Renal cortex interstitium (tissue), 11 donors: Measurements from ENCODE around the gene PTPN22. TPM values are rescaled to one million over a fixed set of nuclear protein-coding genes. Genes with fewer than 3 reads are reported as not detected.
A peak's percentile ranks its signal among the peaks of the same experiment; 100 is the strongest.

Experiments
- DNase-seq, 11 donors: peaks; one replicate each; pipeline ENCODE4 v3.0.0-alpha.2; 2013; ENCODE audit warnings: low read depth in 9 of 11, low spot score in 4 of 11; ENCODE audit errors: extremely low read depth in 1 of 11
- polyA plus RNA-seq, 3 donors: library from polyadenylated mRNA; unstranded; fragments of 120-200 nt; gene quantifications; one replicate each; pipeline ENCODE4 v1.2.1, GENCODE V29; 2013; ENCODE audit not compliant: insufficient read length in 3 of 3

The PTPN22 gene
- polyA plus RNA-seq, 3 donors: 0.23 to 0.42 (median 0.25) TPM

DNA sequence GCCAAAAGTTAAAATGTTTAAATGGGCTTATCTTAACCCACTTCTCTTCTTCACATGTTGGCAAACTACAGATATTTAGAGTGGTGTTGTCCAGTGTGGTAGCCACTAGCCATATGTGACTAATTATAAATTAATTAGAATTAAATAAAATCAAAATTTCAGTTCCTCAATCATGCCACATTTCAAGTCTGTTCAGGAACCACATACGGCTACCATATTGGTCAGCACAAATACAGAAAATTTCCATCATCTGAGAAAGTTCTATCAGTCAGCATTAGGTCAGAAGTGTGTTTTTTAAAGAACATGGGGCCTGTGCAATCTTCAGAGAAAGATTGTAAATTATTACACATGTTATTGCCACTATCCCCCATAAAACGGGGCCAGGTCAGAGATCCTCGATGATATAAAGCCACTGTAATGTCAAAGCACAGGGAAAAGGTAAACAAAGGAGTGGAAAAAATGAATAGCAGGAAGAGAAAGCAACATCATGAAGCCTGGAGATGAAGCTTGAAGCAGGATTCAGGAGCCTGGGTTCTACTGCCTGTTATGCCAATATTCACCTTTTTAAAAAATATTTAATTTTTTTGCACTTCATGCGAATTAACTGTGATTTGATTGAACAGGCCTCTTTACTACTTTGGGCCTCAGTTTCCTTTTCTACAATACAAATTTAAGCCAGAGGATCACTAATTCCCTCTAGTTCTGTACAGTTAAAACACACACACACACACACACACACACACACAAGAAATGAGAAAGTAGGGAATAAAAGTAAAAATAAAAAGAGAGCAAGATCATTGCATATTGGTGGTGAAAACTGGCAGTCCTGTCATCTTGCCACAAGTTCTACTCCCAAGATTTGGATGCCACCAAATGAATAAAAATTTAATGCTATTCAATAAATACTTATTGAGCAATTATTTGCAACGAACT lies 61.6 kb downstream of the PTPN22 start:
- DNase-seq: no peak

DNA sequence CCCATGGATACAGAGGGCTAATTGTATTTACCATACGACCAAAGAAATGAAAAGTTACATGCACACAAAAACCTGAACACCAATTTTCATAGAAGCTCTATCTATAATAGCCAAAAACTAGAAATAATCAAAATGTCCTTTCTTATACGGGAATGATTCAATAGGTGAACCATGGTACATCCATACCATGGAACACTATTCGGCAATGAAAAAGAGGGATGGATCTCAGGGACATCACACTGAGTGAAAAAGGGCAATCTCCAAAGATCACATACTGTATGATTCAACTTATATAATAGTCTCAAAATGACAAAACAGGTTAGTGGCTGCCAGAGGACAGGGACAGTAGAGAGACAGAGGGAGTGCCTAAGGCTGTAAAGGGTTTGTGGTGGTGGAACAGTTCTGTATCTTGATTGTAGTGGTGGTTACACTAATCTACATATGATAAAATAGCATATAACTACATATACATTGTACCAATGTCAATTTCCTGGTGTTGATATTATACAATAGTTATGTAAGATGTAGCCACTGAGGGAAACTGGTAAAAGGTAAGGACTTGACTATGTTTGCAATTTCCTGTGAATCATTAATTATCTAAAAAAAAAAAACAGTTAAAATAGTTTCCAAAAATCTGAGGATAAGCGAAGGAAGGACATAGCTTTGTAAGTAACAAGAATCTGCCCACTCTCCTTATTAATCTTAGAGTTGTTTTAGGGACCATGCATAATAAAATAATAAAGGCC lies 62.9 kb downstream of the PTPN22 start:
- no peak for DNase-seq

DNA sequence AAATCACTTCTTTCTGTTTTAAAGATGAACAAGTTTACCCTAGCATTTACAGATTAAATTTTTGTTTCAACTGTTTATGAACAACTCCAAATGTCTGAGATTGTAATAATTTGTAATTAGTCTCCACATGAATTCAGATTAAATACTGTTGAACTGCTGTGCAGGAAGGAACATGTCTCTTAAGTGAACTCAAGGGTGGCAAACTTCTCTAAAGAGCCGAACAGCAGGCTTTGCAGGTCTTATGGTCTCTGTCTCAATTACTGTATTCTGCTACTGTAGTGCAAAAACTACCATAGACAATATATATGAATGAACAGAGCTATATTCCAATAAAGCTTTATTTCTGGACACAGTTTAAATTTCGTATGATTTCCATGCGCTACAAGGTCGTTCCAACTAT lies 65.9 kb downstream of the PTPN22 start:
- DNase-seq: no peak

GRCh38 chr1:113805256-113805531 lies 66.3 kb downstream of the PTPN22 start:
- no peak for DNase-seq

- no peak for DNase-seq
Measured at GRCh38 chr1:113804421-113805255, 66.9 kb downstream of the PTPN22 start.

DNA sequence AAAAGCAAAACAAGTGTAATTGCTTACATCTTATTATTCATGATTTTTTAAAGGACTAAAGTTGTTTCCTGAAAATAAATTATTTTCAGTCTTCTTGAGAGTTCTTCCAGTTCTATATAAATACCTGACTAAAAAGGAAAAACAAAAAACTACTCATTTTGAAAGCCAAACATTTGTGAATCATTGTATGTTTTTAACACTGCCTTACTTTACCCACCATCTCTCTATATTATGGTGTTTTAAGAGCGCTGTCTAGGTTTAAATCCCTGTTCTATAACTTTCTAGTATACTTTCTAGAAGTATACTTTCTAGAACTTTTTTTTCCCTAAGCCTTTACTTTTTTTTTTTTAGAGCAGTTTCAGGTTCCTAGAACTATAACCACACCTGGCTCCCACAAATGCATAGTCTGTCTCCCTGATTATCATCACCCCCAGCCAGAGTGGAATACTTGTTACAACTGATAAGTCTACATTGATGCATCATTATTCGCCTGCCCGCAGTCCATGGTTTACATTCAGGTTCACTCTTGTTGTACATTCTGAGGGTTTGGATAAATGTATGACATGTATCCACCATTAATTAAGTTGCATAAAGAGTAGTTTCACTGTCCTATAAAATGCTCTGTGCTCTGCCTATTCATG lies 69.0 kb downstream of the PTPN22 start:
- no peak for DNase-seq

DNA sequence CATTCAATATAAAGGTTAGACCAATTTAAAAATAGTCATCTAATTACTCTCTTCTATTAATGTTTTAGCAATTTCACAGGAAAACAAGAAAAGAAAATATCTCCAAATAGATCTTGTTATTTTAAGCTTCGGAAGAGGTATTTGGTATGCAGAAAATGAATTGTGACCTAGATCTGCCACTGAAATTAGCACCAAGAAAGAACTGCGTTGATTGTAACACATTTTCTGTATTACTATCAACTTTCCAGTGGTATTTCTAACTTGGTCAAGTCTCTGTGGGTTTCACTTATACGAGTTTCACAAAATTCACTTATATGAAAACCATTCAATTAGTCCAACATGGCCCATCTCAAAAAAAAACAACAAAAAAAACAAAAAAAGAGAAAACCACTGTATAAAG lies 71.0 kb downstream of the PTPN22 start:
- no peak for DNase-seq

DNA sequence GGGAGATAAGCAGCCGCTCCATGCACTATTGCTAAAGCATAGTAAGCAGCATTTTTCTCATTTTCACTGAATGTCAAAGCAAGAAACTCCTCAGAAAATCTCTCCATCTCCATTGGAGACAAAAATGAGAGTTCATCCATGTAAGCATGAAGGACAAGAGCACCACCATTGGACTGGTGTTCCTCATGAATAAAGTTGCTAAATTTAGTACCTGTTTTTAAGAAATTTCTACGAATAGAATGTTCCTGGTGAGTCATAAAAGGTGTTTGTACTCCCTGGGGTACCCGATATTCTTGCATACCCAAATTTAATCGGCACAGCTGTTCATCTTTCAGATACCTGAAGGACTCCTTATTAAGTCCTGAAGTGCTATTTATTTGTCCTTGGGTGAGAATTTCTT lies 74.0 kb downstream of the PTPN22 start:
- DNase-seq: no peak

GRCh38 chr1:113793878-113794834 lies 77.4 kb downstream of the PTPN22 start:
- DNase-seq: peak in 2 of 11 donors; percentile 34 to 46

GRCh38 chr1:113792986-113793385 lies 78.5 kb downstream of the PTPN22 start:
- no peak for DNase-seq

DNA sequence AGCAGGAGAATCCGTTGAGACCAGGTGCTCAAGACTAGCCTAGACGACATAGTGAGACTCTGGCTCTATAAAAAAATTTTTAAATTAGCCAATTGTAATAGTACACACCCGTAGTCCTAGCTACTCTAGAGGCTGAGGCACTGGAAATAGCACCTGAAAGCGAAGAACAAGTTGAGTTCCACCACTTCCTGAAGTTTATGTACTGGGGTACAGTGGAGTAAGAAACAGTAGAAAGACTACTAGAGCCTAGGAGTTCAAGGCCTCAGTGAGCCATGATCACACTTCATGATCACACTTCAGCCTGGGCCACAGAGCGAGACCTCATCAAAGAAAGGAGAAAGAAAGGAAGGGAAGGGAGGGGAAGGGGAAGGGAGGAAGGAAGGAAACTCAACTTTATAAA lies 79.0 kb downstream of the PTPN22 start:
- DNase-seq: no peak

GRCh38 chr1:113788802-113789201 lies 82.7 kb downstream of the PTPN22 start:
- no peak for DNase-seq

GRCh38 chr1:113787663-113788062 lies 83.8 kb downstream of the PTPN22 start:
- DNase-seq: no peak

- DNase-seq: no peak
Measured at GRCh38 chr1:113786069-113786468, 85.4 kb downstream of the PTPN22 start.

- no peak for DNase-seq
Measured at GRCh38 chr1:113784104-113784779, 87.3 kb downstream of the PTPN22 start.

DNA sequence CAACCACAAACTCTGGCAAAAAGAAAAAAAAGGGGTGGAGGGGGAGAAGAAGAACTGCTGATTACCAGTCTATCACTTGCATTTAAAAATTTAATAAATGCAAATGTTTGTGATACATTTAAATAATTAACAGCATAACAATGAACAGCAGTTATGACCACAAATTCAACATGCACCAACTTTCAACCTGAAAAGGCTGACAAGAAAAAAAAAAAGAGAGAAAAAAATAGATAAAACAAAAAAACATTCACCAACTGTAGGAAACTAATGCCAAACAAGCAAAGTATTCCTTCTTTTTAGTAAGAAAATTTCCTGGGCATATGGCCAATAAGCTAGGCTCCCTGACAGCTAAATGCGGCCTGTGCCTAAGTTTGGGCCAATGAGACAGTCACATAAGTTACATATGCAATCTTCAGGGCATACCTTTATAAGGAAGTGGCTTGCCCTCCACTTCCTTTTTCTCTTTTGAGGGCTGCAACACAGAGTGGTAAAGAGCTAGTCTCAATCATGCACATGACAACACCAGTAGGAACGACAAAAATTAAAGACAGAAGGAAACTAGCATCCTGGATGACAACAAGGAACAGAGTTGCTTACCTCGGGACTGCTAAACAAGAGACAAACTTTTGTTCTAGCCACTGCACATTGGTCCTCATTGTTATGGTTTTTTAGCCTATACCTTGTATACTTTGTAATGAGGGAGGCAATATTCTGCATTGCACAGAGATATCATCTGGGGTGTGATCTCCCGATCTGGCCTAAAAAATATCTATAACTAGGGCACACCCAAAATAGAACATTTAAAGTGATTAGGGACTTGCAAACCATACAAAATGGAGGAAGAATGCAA lies 88.0 kb downstream of the PTPN22 start:
- peak in 1 of 11 donors; percentile 3 for DNase-seq

- DNase-seq: no peak
Measured at GRCh38 chr1:113782406-113782805, 89.1 kb downstream of the PTPN22 start.
